HuH-7.5 (cell line): ENCODE measurements around the gene NAA35.
"Not testable (repeated sequence)": the region's sequence is repeated elsewhere in the genome, so short reads cannot be mapped to it uniquely, and the experiment has no call there.

ENCODE experiments used
- DNase-seq: peaks from one replicate; pipeline ENCODE4 v3.0.0; 2011; ENCODE audit warnings: low spot score

The NAA35 gene

DNA sequence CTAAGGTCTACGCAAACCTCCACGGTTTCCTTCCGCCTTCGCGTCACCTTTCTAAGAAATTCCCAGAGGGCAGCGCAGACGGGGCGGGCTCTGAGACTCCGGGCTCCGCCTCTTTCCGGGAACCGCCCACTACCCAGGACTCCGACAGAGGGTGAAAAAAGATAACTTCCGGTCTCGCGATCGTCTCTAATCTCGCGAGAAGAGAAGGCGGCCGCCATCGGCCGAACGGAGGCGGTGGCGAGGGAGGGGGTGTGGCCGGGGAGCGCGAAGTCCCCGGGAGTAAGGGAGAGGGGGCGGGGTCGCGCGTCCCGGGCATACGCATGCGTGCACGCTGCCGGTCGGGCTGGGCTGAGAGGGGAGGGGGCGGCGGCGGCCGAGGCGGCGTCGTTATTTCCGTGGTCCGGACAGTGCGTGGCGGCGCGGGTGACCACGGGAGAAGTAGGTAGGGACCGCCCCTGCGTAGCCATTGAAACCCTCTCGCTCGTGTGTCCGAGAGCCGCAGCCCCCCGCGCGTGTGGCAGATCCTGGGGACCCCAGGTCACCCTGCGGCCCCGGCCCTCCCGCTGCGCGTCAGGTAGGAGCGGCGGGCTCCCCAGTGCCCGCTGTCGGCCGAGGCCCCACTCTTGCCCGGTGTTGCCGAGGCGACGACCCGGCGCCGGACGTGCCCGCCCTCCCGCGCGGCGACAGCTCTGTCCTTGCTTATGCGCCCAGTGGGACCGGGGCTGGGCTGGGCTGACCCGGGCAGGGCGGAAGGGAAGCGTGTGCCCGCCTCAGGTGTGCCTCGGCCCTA, at the start of gene NAA35:
NAA35 (plus strand) TSS at position 315 of the 790 bp plus-strand sequence. CDS start 1,014 bp downstream, outside the sequence.
- peak; percentile 91 for DNase-seq

DNA sequence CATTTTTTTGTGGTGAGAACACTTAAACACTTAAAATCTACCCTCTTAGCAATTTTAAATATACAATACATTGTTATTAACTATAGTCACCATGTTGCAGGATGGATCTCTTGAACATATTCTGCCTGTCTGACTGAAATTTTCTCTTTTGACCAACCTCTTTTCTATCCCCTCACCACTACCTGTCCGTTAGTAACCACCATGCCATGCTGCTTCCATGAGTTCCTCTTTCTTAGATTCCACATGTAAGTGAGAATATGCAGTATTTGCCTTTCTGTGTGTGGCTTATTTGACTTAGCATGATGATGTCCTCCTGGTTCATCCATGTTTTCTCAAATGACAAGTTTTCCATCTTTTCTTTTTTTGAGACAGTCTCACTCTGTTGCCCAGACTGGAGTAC, 48.5 kb upstream of the NAA35 start:
- no peak for DNase-seq

DNA sequence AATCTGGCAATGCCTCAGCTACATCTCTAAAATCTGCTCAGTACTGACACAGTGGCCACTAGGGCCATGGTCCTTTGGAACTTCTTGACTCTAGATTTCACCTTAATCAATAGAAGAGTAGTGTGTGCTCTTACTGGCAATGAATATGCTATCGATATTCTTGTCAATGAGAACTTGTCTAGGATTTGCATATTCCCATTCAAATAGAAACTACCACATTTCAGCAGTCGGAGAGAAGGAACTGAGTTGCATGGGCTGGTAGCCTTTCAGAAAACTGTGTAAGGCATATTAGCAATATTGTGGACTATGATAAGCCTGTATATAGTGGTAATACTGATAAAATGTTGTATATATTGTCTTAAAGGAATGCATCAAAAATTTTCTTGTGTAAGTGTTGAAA, 45.3 kb upstream of the NAA35 start:
- DNase-seq = no peak

DNA sequence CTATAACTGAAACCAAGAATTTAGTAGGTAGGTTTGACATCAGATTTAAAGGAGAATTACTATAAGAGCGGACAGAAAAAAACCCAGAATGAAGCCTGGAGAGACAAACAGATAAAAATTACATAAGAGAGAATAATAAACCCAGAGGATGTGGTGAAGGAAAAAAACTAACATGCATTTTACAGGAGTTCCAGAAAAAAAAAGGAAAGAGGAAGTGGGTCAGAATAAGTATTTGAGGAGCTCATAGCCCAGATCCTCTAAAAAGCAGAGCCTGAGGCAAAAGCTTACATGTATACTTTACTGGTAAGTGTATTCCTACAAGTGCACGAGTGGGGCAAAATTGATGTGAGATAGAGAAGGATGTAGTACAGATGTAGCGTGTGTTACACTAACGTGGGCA, 43.1 kb upstream of the NAA35 start:
- no peak for DNase-seq

DNA sequence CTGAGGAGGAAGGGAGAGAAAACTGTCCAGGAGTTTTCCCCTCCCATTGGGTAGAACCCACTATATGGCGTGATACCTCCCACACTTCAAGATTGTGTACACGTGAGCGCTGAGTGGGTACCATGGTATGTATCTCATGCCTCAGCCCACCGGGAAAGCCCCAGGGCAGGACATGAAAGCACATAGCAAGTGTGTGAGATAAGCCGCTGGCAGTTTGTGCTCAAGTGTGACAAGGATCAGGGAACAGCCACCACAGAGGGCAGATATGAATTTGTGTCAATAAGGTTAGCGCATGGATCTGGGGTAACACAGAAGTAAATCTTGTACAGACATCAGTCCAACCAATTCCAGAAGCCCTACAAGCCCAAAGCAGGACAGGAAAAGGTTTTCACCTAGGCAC, 42.6 kb upstream of the NAA35 start:
- DNase-seq = no peak

DNA sequence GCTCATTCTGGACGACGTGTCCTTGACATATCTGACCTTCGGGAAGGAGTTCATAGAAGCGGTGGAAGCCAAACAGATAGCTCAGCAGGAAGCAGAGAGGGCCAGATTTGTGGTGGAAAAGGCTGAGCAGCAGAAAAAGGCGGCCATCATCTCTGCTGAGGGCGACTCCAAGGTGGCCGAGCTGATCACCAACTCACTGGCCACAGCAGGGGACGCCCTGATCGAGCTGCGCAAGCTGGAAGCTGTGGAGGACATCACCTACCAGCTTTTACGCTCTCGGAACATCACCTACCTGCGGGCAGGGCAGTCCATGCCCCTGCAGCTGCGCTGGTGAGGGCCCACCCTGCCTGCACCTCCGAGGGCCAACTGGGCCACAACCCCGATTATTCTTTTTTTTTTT, 41.6 kb upstream of the NAA35 start:
- no peak for DNase-seq

DNA sequence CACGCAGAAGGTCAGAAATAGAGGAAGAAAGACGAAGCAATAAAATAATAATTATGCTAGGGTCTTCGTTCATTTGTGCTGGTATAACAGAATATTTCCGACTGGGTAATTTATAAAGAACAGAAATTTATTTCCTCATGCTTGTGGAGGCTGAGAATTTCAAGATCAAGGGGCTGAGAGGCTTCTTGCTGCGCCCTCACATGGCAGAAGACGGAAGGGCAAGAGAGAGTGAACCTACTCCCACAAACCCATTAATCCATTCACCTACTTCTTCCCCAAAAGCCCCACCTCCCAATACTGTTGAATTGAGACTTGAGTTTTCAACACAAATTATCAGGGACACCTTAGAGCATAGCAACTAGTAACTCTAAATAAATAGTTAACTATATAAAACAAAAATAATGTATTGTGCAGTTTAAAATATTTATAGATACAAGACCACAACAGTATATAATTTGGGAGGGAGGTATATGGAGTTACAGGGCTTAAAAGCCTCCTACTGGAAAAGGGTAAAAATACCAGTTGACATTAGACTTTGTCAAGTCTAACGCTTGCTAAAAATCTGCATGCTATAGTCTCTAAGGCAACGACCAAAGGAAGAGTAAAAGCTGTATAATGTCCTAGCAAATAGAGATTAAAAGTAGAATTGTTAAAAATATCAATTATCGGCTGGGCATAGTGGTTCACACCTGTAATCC, 40.3 kb upstream of the NAA35 start:
- DNase-seq = peak; percentile 16

DNA sequence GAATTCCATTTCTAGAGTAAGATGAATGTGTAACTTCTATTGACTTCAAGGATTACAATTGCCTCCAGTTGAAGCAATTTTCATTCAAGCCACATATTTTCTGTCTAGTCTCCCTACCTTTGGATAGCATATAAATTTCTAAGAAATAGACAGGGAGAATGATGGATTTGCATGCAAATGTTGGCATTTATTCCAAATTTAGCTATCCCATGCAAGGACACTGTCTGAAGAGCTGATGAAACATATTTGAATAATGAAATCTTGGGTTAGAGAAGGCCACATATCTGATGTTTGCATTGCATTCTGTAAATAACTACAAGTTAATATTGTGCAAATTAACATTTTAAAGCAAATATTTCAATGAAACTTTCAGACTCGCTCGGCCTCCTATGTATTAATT, 36.0 kb upstream of the NAA35 start:
- no peak for DNase-seq

DNA sequence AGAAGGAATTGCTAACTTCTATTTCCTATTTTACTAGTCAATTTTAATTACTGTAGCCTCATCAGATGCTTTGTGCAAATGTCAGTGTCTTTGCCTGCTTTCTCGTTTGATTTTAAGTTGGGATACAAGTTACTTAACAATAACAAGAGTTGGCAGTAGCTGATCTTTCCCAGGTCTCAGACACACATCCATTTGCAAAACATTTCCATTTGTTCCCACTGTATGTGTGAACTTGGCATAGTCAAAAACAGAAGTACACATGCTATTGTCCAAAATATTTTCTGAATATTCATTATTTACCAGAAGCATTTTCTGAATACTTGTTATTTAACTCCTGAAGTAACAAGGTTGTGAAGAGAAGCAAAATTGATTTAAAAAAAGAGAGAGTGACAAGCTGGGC, 35.0 kb upstream of the NAA35 start:
- no peak for DNase-seq

DNA sequence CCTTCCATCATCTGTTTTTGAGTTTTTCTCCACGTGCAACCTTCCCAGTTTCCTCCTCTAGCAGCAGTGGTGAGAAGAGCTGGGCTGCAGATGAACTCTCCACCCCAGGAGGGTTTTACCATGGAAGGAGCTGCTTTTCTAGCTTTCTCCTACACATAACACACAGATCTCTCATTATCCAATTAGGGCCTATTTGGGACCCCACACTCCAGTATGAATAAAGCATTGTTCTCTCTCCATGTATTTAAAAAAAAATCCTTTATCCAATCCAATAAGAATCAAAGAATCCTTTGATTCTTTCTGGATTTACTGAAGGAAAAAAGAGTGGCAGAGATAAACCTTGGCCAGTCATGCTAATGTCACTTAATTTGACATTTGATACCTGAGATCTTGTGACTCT, 31.6 kb upstream of the NAA35 start:
- no peak for DNase-seq

DNA sequence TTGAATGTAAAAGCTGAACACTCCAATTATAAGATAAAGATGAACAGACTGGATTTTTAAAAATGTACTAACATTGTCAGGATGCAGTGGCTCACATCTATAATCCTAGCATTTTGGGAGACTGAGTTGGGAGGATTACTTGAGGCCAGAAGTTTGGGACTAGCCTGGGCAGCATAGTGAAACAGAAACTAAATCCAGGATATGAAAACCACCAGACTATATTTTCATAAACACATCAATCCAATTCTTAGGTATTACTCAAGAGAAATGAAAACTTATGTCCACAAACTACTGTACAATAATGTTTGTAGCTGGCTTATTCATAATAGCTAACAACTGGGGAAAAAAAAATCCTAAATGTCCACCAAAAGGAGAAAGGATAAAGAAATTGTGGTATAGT, 26.8 kb upstream of the NAA35 start:
- DNase-seq = no peak

DNA sequence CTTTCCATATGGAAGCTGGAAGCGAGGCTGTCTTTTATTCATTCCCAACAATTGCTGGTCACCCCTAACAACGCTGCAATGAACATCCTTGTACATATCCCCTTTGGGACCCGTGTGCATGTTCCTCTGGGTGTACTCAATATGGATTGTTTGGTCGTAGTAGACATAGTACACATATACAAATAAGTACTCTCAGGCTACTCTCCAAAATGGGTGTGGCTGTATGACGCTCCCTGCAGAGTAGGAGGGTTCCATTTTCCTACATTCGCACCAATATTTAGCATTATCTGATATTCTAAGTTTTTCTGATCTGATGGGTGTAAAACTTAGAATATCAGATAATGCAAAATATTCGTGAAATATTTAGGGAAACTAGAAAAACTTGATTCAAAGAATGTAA, 23.2 kb upstream of the NAA35 start:
- no peak for DNase-seq

DNA sequence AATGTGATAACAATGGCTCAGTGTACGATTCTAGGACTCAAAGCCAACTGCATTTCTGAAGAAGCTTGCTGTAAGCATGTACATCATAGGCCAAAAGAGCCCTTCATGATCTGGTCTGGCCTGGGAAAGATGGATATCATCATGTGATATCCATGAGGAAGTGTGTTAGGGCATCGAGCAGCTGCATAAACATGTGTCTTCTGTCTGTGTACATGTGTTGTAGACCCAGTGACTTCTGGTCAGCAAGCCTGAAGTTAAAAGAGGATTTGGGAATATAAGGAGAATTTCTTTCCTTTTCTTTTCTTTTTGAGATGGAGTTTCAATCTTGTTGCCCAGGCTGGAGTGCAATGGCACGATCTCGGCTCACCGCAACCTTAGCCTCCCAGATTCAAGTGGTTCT, 15.5 kb upstream of the NAA35 start:
- no peak for DNase-seq

DNA sequence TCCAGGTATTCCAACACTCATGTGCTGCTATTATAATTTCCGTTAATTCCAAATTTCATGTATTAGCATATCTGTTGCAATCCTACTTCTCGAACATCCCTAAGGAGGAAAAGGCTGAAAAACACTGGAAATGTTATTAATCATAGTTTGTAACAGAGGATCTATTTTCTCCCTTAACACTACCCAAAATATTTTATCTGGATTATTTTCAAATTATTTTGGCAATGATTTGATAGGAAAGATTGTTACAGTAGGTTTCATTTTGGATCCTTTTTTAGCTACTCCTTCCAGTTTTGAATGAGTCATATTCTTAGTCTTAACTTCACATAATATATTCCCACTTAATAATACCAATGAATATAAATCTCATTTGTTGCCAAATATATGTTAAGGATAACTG, 13.9 kb upstream of the NAA35 start:
- no peak for DNase-seq

DNA sequence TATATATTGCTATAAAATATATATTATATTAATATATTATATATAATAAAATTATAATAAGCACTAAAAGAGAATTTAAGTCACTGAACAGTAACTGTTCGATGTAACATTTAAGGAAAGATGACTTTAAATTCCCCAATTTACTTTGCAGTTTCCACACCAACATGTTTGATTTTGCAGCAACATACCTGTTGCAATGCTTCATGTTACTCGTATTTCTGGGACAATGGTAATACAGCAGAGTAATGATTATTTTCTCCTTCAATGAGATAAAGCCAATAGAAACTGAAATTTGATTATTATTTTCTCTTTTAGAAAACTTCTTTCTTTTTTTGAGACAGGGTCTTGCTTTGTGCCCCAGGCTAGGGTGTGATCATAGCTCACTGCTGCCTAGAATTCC, 9.5 kb upstream of the NAA35 start:
- no peak for DNase-seq

DNA sequence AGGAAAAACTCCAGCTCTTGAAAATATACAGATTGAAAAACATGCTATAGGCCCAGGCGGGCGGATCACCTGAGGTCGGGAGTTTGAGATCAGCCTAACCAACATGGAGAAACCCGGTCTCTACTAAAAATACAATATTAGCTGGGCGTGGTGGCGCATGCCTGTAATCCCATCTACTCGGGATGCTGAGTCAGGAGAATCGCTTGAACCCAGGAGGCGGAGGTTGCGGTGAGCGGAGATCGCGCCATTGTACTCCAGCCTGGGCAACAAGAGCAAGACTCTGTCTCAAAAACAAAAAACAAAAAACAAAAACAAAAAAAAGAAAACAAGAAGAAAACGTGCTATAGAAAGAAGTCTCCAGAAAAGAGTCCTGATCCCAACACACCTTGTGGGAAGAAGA, 5.0 kb upstream of the NAA35 start:
- DNase-seq = not testable (repeated sequence)

DNA sequence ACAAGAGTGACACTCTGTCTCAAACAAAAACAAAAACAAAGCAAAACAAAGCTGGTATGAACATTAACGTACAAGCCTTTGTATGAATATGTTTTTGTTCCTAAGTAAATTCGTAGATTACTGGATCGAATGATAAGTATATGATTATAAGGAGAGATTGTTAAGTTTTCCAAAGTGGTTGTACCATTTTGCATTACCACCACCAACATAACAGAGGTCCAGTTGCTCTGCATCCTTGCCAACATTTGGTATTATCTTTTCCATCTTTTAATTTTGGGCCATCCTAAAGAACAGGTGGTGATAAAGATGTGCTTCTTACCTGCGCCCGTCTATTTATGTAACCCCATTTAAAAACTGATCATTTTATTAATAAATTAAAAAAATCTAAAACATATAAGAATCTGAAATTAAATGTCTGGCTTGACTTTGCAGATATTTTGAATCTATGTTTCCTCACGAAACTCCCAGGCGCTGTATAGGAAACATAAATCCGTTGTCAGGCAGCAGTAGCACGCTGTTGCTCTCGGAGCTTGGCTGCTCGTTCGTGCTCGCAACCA, 593 bp upstream of the NAA35 start:
- no peak for DNase-seq

DNA sequence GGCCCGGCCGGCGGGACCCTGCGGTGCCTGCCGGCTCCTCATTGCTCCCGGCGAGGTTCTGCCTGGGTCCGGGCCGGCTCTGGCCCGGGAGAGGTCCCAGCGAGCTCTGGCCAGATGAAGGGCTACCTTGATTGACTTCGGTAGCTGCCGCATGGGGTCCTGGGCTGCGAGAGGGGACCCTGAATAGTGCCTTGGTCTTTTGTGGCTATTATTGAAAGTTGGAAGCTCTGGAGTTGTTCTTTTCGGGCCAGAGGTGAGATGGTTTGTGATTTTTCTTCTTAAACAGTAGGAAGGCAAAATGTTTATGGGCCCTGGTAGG, 635 bp downstream of the NAA35 start:
- no peak for DNase-seq

DNA sequence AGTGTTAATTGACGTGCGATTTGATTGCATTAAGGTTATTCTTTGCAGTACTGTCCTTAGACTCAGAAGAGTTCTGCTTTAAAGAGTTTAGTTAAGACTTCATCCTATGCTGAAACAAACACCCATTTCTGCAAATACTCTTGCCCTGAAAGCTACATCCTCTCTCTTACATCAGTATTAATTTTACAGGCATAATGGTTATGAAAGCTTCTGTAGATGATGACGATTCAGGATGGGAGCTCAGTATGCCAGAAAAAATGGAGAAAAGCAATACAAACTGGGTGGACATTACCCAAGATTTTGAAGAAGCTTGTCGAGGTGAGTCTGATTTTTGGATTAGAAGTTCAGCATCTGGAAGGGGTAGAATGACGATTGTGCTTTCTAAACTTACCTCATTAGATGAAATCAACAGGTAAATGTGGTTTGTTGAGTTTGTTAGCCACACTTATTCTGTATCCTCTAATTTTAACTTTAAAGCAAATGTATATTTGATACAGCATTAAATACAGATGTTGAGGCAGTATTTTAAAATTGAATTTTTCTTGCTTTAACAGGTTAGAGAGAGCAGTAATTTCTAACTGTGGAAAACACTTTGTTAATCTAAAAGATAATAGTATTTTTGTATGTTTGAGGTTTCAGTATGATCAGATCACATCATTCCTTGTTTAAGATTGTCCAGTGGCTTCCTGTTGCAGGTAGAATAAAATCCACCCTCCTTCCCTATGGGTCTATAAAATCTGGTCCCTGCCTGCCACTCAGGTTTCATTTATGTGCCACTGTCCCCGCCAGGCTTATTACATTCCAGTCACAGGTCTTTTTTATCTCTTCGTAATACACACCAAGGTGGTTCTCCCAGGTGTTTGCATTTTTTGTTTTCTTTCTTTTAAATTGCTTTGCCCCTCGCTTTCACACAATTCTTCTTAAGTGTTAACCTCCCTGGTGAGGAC, 1.3 kb downstream of the NAA35 start:
- DNase-seq = no peak

DNA sequence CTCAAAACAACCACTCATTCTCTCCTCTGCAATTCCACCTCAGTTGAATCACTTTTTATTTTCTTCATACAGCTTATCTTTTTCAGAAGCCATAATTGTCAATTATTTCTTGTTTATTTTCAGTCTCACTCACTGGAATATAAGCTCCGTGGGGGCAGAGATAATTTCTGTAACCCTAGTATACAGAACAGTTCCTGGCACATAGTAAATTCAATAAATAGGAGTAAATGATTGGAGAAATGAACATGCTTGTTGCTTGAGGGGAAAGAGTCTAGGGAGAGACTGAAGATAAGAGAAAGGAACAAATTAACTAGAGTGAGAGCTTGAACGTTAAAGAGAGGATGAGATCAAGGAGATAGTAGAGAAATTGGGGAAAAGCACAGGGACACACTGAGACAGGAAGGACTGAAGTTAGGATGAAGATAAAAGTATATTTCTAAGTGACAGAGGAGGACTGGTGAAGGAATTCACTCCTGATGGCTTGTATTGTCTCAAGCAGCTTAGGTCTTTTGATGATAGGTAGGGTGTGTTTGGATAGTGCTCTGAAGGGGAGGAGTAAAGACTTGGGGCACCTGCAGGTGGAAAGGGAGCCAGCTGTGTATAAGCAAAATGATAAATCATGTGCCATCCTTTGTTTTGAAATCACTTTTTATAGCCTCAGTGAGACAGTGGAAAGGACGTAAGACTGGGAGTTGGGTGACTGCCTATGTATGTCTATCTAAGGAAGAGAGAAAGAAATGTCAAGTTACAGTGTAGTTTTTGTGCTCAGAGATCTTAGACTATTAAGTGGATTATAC, 2.2 kb downstream of the NAA35 start:
- DNase-seq = no peak

DNA sequence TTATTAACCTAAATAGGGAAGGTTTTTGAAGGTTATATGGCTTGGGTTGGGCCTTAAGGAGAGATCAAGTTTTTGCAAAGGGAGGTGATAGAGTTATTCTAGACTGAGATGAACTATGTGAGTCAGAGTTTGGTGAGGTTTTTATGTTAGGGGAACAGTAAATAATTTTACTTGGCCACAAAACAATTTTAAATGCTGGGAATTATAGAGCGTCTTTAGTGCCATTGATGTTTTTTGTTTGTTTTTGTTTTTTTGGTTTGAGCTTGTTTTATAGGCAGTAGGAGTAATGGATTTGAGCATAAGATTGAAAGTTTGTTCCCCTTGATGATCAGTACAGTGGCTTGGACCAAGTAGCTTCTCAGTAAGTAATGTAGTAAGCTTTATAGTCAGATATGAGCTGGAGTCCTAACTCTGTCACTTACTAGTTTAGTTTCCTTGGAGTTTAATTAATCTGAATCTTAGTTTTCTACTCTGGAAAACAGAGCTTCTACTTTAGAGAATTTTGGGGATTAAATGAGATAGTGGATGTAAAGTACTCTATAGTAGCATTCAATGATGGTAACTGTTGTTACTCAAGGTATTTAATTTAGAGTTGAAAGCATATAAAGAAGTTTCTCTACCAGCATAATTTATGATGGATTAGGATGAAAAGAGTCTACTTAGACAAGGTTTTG, 2.9 kb downstream of the NAA35 start:
- no peak for DNase-seq
